Esophagus squamous epithelium (tissue), 5 donors: Measurements from ENCODE around the gene PDCD4. TPM values are rescaled to one million over a fixed set of nuclear protein-coding genes. Genes with fewer than 3 reads are reported as not detected.

Experiments used
- DNase-seq: peaks from one replicate; lab custom pipeline; 2025; lab: John Stamatoyannopoulos, UW
- H3K27ac ChIP-seq, 4 donors: fragments of 200-600 bp; sonication (generic); one replicate each; pipeline ENCODE4 v1.5.1; 2016 to 2019; ENCODE audit warnings: mild to moderate bottlenecking in 1 of 4
- H3K27me3 ChIP-seq, 4 donors: fragments of 200-600 bp; sonication (generic); 1 replicate in 3 of 4; 2 replicates in 1 of 4; pipeline versions ENCODE4 v1.5.1 to v1.6.0; 2017 to 2021; ENCODE audit warnings: antibody characterized with exemption in 1 of 4
- H3K36me3 ChIP-seq, 3 donors: fragments of 200-600 bp; sonication (generic); one replicate each; pipeline ENCODE4 v1.5.1; 2016 to 2019
- H3K4me1 ChIP-seq, 3 donors: fragments of 200-600 bp; sonication (generic); one replicate each; pipeline ENCODE4 v1.5.1; 2017 to 2019
- H3K4me3 ChIP-seq, 4 donors: fragments of 200-600 bp; sonication (generic); 1 replicate in 3 of 4; 2 replicates in 1 of 4; pipeline ENCODE4 v1.5.1; 2016 to 2019; ENCODE audit warnings: mild to moderate bottlenecking in 2 of 4, moderate library complexity in 1 of 4
- H3K9me3 ChIP-seq, 3 donors: fragments of 200-600 bp; sonication (generic); one replicate each; pipeline ENCODE4 v1.5.1; 2016 to 2019
- CTCF ChIP-seq, 6 experiments: fragments of 450-650 bp in 4 of 6; fragments of 200-600 bp in 2 of 6; sonication (generic) in 2 of 6; IDR thresholded peaks; one replicate each; pipeline ENCODE4 v1.5.1; 2016 to 2019; ENCODE audit warnings: antibody characterized with exemption in 6 of 6, mild to moderate bottlenecking in 4 of 6, moderate library complexity in 4 of 6
- POLR2A ChIP-seq, 4 donors: fragments of 450-650 bp; IDR thresholded peaks; one replicate each; pipeline ENCODE4 v1.6.1; 2017; ENCODE audit warnings: antibody characterized with exemption in 4 of 4, mild to moderate bottlenecking in 4 of 4, moderate library complexity in 3 of 4
- WGBS, 2 donors: methylation state at CpG; one replicate each; pipeline ENCODE4 v1.1.5; 2018; 5-methylcytosine and 5-hydroxymethylcytosine counted together
- intact Hi-C: fragments of 100-400 bp; cut with DNase I; formaldehyde crosslinking; loops from one replicate; pipeline ENCODE4 v1.15.0; 2022
- total RNA-seq, 4 donors: library from RNA; depleted of rRNA; stranded (reverse); fragments of >200 nt; gene quantifications; one replicate each; pipeline ENCODE4 v1.1.0, GENCODE V29; 2016
- donor health status: DM: yes; HTN: yes; CAD: no.

The PDCD4 gene
- total RNA-seq, 4 donors from 2014 or later = 68.3 to 299 (median 171) TPM

GRCh38 chr10:110919971-110920881, 48.5 kb downstream of the PDCD4 start:
- H3K4me3 ChIP-seq = peak overlapping the region; percentile 49 to 94 (median 86)
- no peaks in the 10 kb centered on the region for H3K27me3 ChIP-seq
- no peak for DNase-seq
- TF ChIP-seq POLR2A (IDR thresholded peaks at IDR 0.05) (no peak), CTCF (IDR thresholded peaks at IDR 0.05) (no peak)
- intact Hi-C loops = no loop called here
- no peaks in the 10 kb centered on the region for H3K9me3 ChIP-seq
- 0 to 1% methylated on average over 16 of the region's 44 CpGs for WGBS, 2 donors
- H3K4me1 ChIP-seq = peaks cover 7 to 55% (median 23%) of the 10 kb centered on the region in 3 donors
- H3K27ac ChIP-seq = peak overlapping the region; percentile 95 to 99 (median 99)
- H3K36me3 ChIP-seq = no peaks in the 10 kb centered on the region

GRCh38 chr10:110923856-110924493, 52.2 kb downstream of the PDCD4 start:
- no peak overlapping the region for H3K4me3 ChIP-seq
- TF ChIP-seq CTCF (IDR thresholded peaks at IDR 0.05) (no peak), POLR2A (IDR thresholded peaks at IDR 0.05) (no peak)
- no peak overlapping the region for H3K27ac ChIP-seq
- H3K36me3 ChIP-seq = no peaks in the 10 kb centered on the region
- peaks cover 0 to 66% (median 17%) of the 10 kb centered on the region in 3 donors for H3K4me1 ChIP-seq
- intact Hi-C loops = no loop called here
- no peaks in the 10 kb centered on the region for H3K9me3 ChIP-seq
- H3K27me3 ChIP-seq = no peaks in the 10 kb centered on the region
- 46 to 70% methylated on average over 2 of the region's 2 CpGs for WGBS, 2 donors
- DNase-seq = no peak

- H3K36me3 ChIP-seq = no peaks in the 10 kb centered on the region
- DNase-seq = no peak
- H3K4me3 ChIP-seq = no peak overlapping the region
- no peak overlapping the region for H3K27ac ChIP-seq
- TF ChIP-seq POLR2A (IDR thresholded peaks at IDR 0.05) (no peak), CTCF (IDR thresholded peaks at IDR 0.05) (no peak)
- no peaks in the 10 kb centered on the region for H3K27me3 ChIP-seq
- WGBS, 2 donors = 88 to 95% methylated on average over 2 of the region's 2 CpGs
- H3K9me3 ChIP-seq = no peaks in the 10 kb centered on the region
- intact Hi-C loops = no loop called here
- H3K4me1 ChIP-seq = peaks cover 0 to 79% (median 23%) of the 10 kb centered on the region in 3 donors
Measured at GRCh38 chr10:110927461-110927860, 55.7 kb downstream of the PDCD4 start.

GRCh38 chr10:110931769-110932381, 60.1 kb downstream of the PDCD4 start:
- intact Hi-C loops = no loop called here

More at GRCh38 chr10:110931769-110932381, 60.1 kb downstream of the PDCD4 start:
- no peak for TF ChIP-seq CTCF (IDR thresholded peaks at IDR 0.05)
- no peak for TF ChIP-seq POLR2A (IDR thresholded peaks at IDR 0.05)
- DNase-seq = no peak
- peak overlapping the region in 1 of 4 donors; percentile 33 for H3K27ac ChIP-seq
- WGBS, 2 donors = 67 to 88% methylated on average over 1 of the region's 1 CpG
- no peak overlapping the region for H3K4me3 ChIP-seq
- H3K27me3 ChIP-seq = no peaks in the 10 kb centered on the region
- no peaks in the 10 kb centered on the region for H3K9me3 ChIP-seq
- peaks cover 0 to 72% (median 12%) of the 10 kb centered on the region in 3 donors for H3K4me1 ChIP-seq
- H3K36me3 ChIP-seq = no peaks in the 10 kb centered on the region
